SK-N-SH treated with all-trans-retinoic acid at 6 μM for 48 hours (cell line): ENCODE results near the gene DIP2A.

ENCODE experiments used
- CREB5 ChIP-seq: fragments of 250-450 bp; sonication (Bioruptor Pico); IDR thresholded peaks from 2 replicates; pipeline ENCODE4 v1.5.1; 2020; ENCODE audit warnings: low read depth, mild to moderate bottlenecking, moderate library complexity
- POU6F1 ChIP-seq: fragments of 250-450 bp; sonication (Bioruptor Pico); IDR thresholded peaks from 2 replicates; pipeline ENCODE4 v1.8.0; 2021; ENCODE audit warnings: low read depth, mild to moderate bottlenecking, moderate library complexity, borderline replicate concordance
- PPARA ChIP-seq: fragments of 250-450 bp; sonication (Bioruptor Pico); IDR thresholded peaks from 2 replicates; pipeline ENCODE4 v1.5.0; 2020; ENCODE audit warnings: mild to moderate bottlenecking, borderline replicate concordance
- SNAI2 ChIP-seq: fragments of 250-450 bp; sonication (Bioruptor Pico); IDR thresholded peaks from 2 replicates; pipeline ENCODE4 v1.5.0; 2020; ENCODE audit warnings: mild to moderate bottlenecking, moderate library complexity
- ZNF70 ChIP-seq: fragments of 450-650 bp; formaldehyde crosslinking; IDR thresholded peaks from 2 replicates; pipeline ENCODE4 v1.5.0; 2020; ENCODE audit warnings: mild to moderate bottlenecking, moderate library complexity

- TF ChIP-seq POU6F1 (CRISPR knock-in tag) (no peak), SNAI2 (no peak), CREB5 (CRISPR knock-in tag) (no peak), ZNF70 (CRISPR knock-in tag) (no peak), PPARA (CRISPR knock-in tag) (no peak)
These were observed 147.7 kb downstream of the DIP2A start for GRCh38 chr21:46606427-46606813.
